Measurements from ENCODE around the gene IPP. TPM values are rescaled to one million over a fixed set of nuclear protein-coding genes. Genes with fewer than 3 reads are reported as not detected.
"Not testable (repeated sequence)": the region's sequence is repeated elsewhere in the genome, so short reads cannot be mapped to it uniquely, and the experiment has no call there.

IPP gene
- total RNA-seq, 1 donor from 2014 or later, result 25.0 TPM

DNA sequence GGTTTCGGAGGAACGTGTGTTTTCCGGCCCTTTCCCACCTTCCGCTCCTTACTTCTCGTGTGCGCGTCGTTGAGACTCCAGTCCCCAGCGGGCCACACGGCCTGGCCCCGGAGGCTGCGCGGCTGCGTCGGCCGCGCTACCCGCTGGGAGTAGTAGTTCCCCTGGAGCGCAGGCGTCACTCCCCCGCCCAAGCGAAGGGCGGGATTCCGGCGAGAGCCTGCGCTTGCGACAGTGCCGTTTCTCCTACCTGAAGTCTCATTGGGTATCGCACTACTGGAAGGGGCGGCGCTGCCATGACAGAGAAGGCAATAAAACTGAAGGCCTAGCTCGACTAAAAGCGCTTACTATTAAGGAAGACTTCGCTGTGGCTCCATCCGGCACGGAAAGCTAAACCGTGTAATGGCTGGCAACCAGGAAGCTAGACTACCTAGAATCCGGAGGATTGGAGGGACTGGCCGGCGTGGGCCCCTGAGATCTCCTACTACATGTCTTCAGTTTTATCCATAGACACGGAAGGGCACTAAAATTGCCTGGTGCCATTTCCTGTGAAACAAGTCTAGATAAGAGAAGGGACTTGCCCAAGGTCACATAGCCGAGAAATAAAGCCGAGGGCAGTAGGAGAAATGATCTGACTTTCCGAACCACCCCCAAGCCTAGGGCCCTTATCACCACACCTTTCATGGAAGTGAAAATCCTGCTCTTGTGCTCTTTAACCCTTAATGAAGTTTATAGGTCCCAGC is 63.3 kb downstream of the IPP start:
- ATAC-seq (peak; percentile 97), DNase-seq (ENCODE audit: low spot score) (peak; percentile 97)
- intact Hi-C loops (cut with DNase I), result no loop called here

DNA sequence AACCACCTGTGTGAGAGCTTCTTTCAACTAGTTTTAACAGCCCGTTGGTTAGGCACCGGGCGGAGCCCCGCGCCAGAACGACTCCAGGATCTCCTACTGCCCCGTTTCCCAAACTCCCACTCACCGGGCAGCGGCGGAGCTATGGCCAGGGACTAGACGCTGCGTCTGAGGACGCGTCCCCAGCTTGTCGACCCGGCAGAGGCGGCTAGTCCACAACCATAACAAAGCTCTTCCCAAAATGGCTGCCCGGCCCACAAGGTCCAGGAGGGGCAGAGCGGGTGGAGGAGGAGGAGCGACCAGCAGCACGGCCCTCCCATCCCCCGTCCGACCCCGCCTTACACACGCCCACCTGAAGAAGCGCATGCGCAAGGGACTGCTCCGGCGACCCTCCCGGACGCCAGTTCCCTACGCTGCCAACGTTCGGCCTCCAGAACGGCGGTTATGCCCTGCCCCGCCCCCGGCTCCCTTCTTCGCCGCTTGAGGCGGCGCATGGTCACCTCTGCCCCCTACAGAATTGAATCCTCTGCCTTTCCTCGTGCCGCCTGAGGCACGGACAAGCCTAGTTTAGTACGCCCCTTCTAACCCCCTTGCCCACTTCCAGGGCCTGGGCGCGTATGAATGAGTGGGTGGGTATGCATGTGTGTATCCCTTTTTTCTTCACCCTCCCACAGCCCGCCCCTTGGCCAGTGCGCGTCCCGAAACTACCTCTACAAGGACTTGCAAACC is 64.0 kb downstream of the IPP start, which contains the start of gene GPBP1L1:
Gene GPBP1L1 (minus strand): TSS at position 246 of the 726 bp plus-strand sequence. CDS start 27,446 bp downstream, outside the sequence.
- ATAC-seq (peak; percentile 96), DNase-seq (ENCODE audit: low spot score) (peak; percentile 99)
- intact Hi-C loops (cut with DNase I), result no loop called here

DNA sequence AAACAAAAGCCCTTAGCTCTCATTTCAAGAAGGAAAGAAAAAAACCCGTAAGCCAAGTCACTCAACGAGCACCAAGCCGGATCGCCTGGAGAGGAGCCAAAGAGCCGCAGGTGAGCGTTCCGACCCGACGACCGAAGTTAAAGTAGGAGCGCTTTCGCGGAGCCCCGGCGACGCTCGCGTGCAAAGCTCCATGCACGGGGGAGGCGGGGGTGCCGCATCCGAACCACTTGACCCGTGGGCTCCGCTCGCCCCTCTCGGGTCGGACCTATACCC is 64.5 kb downstream of the IPP start:
- DNase-seq (ENCODE audit: low spot score) (peak; percentile 88), ATAC-seq (peak; percentile 0)
- intact Hi-C loops (cut with DNase I), result no loop called here

GRCh38 chr1:45685308-45686014 is 65.0 kb downstream of the IPP start:
- no peak for DNase-seq (ENCODE audit: low spot score)
- intact Hi-C loops (cut with DNase I), result no loop called here
- no peak for ATAC-seq

DNA sequence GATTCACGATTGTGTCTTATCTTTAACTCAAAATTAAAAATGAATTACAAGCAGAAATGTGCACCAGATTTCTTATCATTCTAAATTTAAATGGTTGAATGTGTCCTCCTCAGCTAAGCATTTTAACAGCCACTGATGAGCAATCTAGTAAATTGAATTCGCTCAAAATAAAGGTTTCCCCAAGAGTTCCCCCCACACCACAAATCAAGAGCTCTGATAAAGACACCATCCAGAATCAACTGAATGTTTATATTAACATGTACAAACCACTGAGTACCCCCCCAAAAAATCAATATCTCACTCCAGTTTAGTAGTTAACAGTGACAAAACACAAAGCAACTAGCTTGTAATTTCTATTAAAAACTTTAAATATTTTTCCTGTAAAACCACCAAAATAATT is 66.1 kb downstream of the IPP start:
- intact Hi-C loops (cut with DNase I), result no loop called here
- no peak for ATAC-seq
- no peak for DNase-seq (ENCODE audit: low spot score)

- ATAC-seq, result no peak
- DNase-seq (ENCODE audit: low spot score), result no peak
- intact Hi-C loops (cut with DNase I), result no loop called here
These were observed 67.5 kb downstream of the IPP start for GRCh38 chr1:45682942-45683341.

- DNase-seq (ENCODE audit: low spot score) (no peak), ATAC-seq (no peak)
- intact Hi-C loops (cut with DNase I), result no loop called here
These were observed 71.3 kb downstream of the IPP start for GRCh38 chr1:45679123-45679522.

- intact Hi-C loops (cut with DNase I), result no loop called here
- DNase-seq (ENCODE audit: low spot score) (no peak), ATAC-seq (no peak)
These were observed 72.0 kb downstream of the IPP start for GRCh38 chr1:45678489-45678888.

GRCh38 chr1:45677751-45678245 is 72.7 kb downstream of the IPP start:
- no peak for DNase-seq (ENCODE audit: low spot score)
- intact Hi-C loops (cut with DNase I), result no loop called here
- ATAC-seq, result no peak

DNA sequence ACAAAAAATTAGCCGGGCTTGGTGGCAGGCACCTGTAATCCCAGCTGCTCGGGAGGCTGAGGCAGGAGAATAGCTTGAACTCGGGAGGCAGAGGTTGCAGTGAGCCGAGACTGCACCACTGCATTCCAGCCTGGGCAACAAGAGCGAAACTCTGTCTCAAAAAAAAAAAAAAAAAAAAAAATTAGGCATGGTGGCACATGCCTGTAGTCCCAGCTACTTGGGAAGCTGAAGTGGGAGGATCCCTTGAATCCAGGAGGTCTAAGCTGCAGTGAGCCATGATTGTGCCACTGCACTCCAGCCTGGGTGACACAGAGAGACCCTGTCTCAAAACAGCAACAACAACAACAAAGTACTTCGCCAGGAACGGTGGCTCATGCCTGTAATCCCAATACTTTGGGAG is 73.9 kb downstream of the IPP start:
- DNase-seq (ENCODE audit: low spot score); intact Hi-C loops (cut with DNase I); ATAC-seq: not testable (repeated sequence)

DNA sequence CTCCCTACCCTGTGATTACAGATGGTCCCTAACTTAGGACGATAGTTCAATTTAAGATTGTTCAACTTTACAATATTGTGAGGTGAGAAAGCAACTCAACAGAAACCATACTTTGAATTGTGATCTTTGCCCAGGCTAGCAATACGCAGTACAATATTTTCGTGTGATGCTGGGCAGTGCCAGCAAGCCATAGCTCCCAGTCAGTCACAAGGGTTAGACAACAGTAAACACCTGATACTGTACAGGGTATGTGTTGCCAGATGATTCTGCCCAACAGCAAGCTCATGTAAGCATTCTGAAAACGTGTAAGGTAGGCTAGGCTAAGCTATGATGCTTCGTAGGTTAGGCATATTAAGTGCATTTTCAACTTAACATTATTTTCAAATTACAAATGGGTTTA is 76.0 kb downstream of the IPP start:
- no peak for ATAC-seq
- intact Hi-C loops (cut with DNase I), result no loop called here
- DNase-seq (ENCODE audit: low spot score), result no peak

DNA sequence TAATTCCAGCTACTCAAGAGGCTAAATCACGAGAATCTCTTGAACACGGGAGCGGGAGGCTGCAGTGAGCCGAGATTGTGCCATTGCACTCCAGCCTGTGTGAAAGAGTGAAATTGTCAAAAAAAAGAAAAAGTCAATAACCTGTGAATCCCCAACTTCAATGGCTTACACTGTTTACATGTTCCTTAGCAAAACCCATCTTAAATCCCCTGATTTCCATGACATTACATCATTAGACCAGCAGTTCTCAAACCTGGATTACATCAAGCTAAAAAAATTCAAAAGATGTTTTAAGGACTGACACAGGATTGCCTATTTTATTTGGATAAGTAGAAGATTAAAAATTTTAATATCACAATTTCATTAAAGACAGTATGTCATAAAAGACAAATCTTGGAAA is 76.5 kb downstream of the IPP start:
- ATAC-seq, result no peak
- intact Hi-C loops (cut with DNase I), result no loop called here
- no peak for DNase-seq (ENCODE audit: low spot score)

DNA sequence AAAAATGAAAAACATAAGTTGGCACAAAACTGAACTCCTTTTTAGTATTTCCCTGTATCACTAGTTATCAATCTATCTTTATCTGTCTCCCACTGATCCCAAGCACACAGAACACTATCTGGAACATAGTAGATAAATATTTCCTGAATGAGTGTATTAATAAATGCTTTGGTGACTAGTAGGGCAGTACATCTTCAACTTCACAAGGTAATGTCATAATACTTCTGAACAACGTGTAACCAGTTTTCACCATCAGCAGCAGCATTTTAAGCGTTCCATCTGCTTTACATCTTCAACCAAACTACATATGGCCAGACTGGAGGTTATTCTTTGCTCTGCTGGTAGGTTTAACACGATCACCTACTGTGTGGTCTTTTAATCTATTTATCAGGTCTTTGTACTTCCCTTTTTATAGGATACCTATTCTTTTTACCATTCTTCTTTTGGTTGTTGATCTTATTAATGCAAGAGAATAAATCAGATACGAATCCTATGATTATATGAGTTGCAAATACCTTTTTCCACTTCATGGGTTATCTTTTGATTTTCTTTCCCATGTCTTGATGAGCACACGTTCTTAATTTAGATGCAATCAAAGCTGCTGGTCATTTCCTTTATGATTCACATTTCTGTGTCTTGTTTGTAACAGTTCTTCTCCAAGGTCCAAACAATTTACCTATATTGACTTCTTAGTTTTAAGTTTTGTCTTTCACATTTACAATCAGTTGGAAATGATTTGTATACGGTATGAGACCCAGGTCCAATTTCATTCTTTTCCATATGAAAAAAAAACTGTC is 80.4 kb downstream of the IPP start:
- ATAC-seq (no peak), DNase-seq (ENCODE audit: low spot score) (no peak)
- intact Hi-C loops (cut with DNase I), result no loop called here

GRCh38 chr1:45669379-45669778 is 81.1 kb downstream of the IPP start:
- DNase-seq (ENCODE audit: low spot score), result no peak
- ATAC-seq, result no peak
- intact Hi-C loops (cut with DNase I), result no loop called here

- intact Hi-C loops (cut with DNase I), result no loop called here
- ATAC-seq, result no peak
These were observed 81.9 kb downstream of the IPP start for GRCh38 chr1:45668526-45668925.

GRCh38 chr1:45667321-45668111 is 82.9 kb downstream of the IPP start:
- no peak for ATAC-seq
- DNase-seq (ENCODE audit: low spot score), result no peak
- intact Hi-C loops (cut with DNase I), result no loop called here

More at GRCh38 chr1:45668526-45668925, 81.9 kb downstream of the IPP start:
- DNase-seq (ENCODE audit: low spot score), result no peak

- ATAC-seq, result no peak
- DNase-seq (ENCODE audit: low spot score), result no peak
- intact Hi-C loops (cut with DNase I), result no loop called here
These were observed 83.6 kb downstream of the IPP start for GRCh38 chr1:45666836-45667235.

- intact Hi-C loops (cut with DNase I), result no loop called here
- DNase-seq (ENCODE audit: low spot score) (no peak), ATAC-seq (no peak)
These were observed 90.1 kb downstream of the IPP start for GRCh38 chr1:45660336-45660735.
